K562 (cell line): ENCODE measurements around the gene PRELID2. TPM values are rescaled to one million over a fixed set of nuclear protein-coding genes. Genes with fewer than 3 reads are reported as not detected.

Experiments
- ATAC-seq: fragments of 200-7000 bp; cut with Tn5 transposase; 3 replicates; pipeline ENCODE4 v1.9.1; 2020; ENCODE audit warnings: moderate library complexity
- BruUV-seq: library from RNA; stranded (reverse); fragments of 400-500 nt; replicated peaks from 2 replicates; lab custom pipeline; 2021; lab: Mats Ljungman, UMichigan
- CTCF ChIA-PET: fragments of 300-600 bp; formaldehyde crosslinking; extraction: SDS; loops from one replicate; lab custom pipeline; 2021; ENCODE audit warnings: low intra/inter-chr PET ratio; lab: Yijun Ruan, JAX
- POLR2A ChIA-PET: fragments of 300-600, 350-650 bp; sonication (Branson Sonifier 250); formaldehyde crosslinking; extraction: SDS; loops from one replicate; lab custom pipeline; 2021; ENCODE audit warnings: antibody characterized with exemption, inconsistent platforms; lab: Yijun Ruan, JAX
- DNase-seq, 4 experiments: peaks; one replicate each; pipeline versions ENCODE4 v3.0.0 to v3.0.0-alpha.2; 2011 to 2018; ENCODE audit warnings: low spot score in 3 of 4, mixed read lengths in 3 of 4; ENCODE audit errors: extremely low read depth in 1 of 4
- FAIRE-seq: peaks from 2 replicates; lab custom pipeline; 2011; peaks lifted over from hg19 to GRCh38; lab: Jason Lieb, UNC
- H2AFZ ChIP-seq: 2 replicates; pipeline ENCODE4 v1.6.0; 2011; ENCODE audit warnings: low read depth, low read length, control low read depth, inconsistent platforms
- H3K27ac ChIP-seq: fragments of 200-600 bp; 3 replicates; pipeline ENCODE4 v1.8.0; 2011; ENCODE audit warnings: low read depth, mild to moderate bottlenecking, control low read depth, inconsistent platforms, low read length, moderate library complexity, mixed read lengths; ENCODE audit errors: extremely low read depth
- H3K27me3 ChIP-seq, 2 experiments: fragments of 300-600 bp in 1 of 2; 2 replicates in 1 of 2; 3 replicates in 1 of 2; pipeline versions ENCODE4 v1.6.0 to v1.8.0; 2011; ENCODE audit warnings: inconsistent platforms in 2 of 2, low read length in 2 of 2, mild to moderate bottlenecking in 1 of 2, mixed read lengths in 1 of 2, moderate library complexity in 1 of 2; ENCODE audit not compliant: control insufficient read depth in 2 of 2, insufficient read depth in 2 of 2
- H3K36me3 ChIP-seq: fragments of 300-600 bp; 3 replicates; pipeline ENCODE4 v1.8.0; 2011; ENCODE audit warnings: mild to moderate bottlenecking, low read length, inconsistent platforms; ENCODE audit not compliant: control insufficient read depth, insufficient read depth
- H3K4me1 ChIP-seq, 2 experiments: fragments of 200-600 bp in 1 of 2; replicated peaks in 1 of 2; 2 replicates in 1 of 2; 3 replicates in 1 of 2; pipeline versions ENCODE4 v1.5.1 to v1.8.0; 2011; ENCODE audit warnings: inconsistent platforms in 2 of 2, low read length in 2 of 2, mild to moderate bottlenecking in 1 of 2, mixed read lengths in 1 of 2, moderate library complexity in 1 of 2; ENCODE audit not compliant: control insufficient read depth in 2 of 2, insufficient read depth in 2 of 2
- H3K4me2 ChIP-seq: 2 replicates; pipeline ENCODE4 v1.6.1; 2011; ENCODE audit warnings: low read length, control low read depth, inconsistent platforms, mixed read lengths; ENCODE audit not compliant: insufficient read depth
- H3K4me3 ChIP-seq: fragments of 200-600 bp; sonication (generic), shearing (Covaris generic); 2 replicates; pipeline ENCODE4 v1.5.1; 2016; ENCODE audit warnings: control low read depth, inconsistent platforms
- H3K79me2 ChIP-seq: fragments of 200-600 bp; 3 replicates; pipeline ENCODE4 v1.8.0; 2011; ENCODE audit warnings: low read length, inconsistent platforms; ENCODE audit not compliant: control insufficient read depth, insufficient read depth
- H3K9ac ChIP-seq, 2 experiments: 2 replicates each; pipeline versions ENCODE4 v1.6.0 to v1.6.1; 2011; ENCODE audit warnings: low read depth in 2 of 2, low read length in 2 of 2, control low read depth in 1 of 2, inconsistent platforms in 1 of 2, mild to moderate bottlenecking in 1 of 2, mixed read lengths in 1 of 2; ENCODE audit not compliant: insufficient read depth in 1 of 2
- H3K9me1 ChIP-seq: one replicate; pipeline ENCODE4 v1.6.0; 2011; ENCODE audit warnings: inconsistent platforms, mild to moderate bottlenecking, low read length, moderate library complexity; ENCODE audit not compliant: control insufficient read depth, insufficient read depth
- H3K9me3 ChIP-seq: replicated peaks from 2 replicates; pipeline ENCODE4 v1.5.1; 2011; ENCODE audit warnings: low read depth, low read length, inconsistent platforms; ENCODE audit not compliant: control insufficient read depth, insufficient read depth
- H4K20me1 ChIP-seq: replicated peaks from 2 replicates; pipeline ENCODE4 v1.6.1; 2011; ENCODE audit warnings: low read length, inconsistent platforms, mixed read lengths; ENCODE audit not compliant: control insufficient read depth, insufficient read depth
- ADNP ChIP-seq: fragments of 200-800 bp; sonication (Bioruptor generic); IDR thresholded peaks from 2 replicates; pipeline ENCODE4 v1.6.1; 2016; ENCODE audit warnings: missing genetic modification characterization, missing compliant biosample characterization
- AFF4 ChIP-seq: sonication (generic); formaldehyde crosslinking; IDR thresholded peaks from 2 replicates; pipeline ENCODE4 v1.8.0; 2023; ENCODE audit warnings: mild to moderate bottlenecking, missing genetic modification reagents
- DMBX1 ChIP-seq: fragments of 250-450 bp; sonication (Bioruptor Pico); IDR thresholded peaks from 2 replicates; pipeline ENCODE4 v1.8.0; 2022; ENCODE audit warnings: inconsistent platforms, mild to moderate bottlenecking, moderate library complexity, borderline replicate concordance
- HNRNPK ChIP-seq: fragments of 200-400 bp; formaldehyde crosslinking; IDR thresholded peaks from one replicate; pipeline ENCODE4 v1.6.1; 2018; ENCODE audit warnings: mild to moderate bottlenecking, low read depth, low read length; ENCODE audit not compliant: poor library complexity, severe bottlenecking
- KAT7 ChIP-seq: sonication (generic); formaldehyde crosslinking; IDR thresholded peaks from 2 replicates; pipeline ENCODE4 v1.8.0; 2022; ENCODE audit warnings: missing genetic modification reagents, mild to moderate bottlenecking, borderline replicate concordance
- NFIC ChIP-seq: fragments of 450-650 bp; IDR thresholded peaks from 2 replicates; pipeline ENCODE4 v1.6.1; 2017; ENCODE audit warnings: mild to moderate bottlenecking, inconsistent platforms
- PCBP2 ChIP-seq: fragments of 200-400 bp; formaldehyde crosslinking; IDR thresholded peaks from 2 replicates; pipeline ENCODE4 v1.6.1; 2018; ENCODE audit warnings: low read length, low read depth, mild to moderate bottlenecking, moderate library complexity; ENCODE audit not compliant: poor library complexity, severe bottlenecking
- POU5F1 ChIP-seq: fragments of 150-350 bp; IDR thresholded peaks from 2 replicates; pipeline ENCODE4 v1.6.1; 2014; ENCODE audit warnings: borderline replicate concordance, low read length, low read depth, mild to moderate bottlenecking; ENCODE audit not compliant: partially characterized antibody
- RBM39 ChIP-seq: fragments of 200-400 bp; formaldehyde crosslinking; optimal IDR thresholded peaks from 2 replicates; pipeline ENCODE3; 2018; ENCODE audit warnings: low read depth, low read length
- SPI1 ChIP-seq: IDR thresholded peaks from 2 replicates; pipeline ENCODE4 v1.6.1; 2011; ENCODE audit warnings: low read depth, low read length, control low read depth, borderline replicate concordance
- ZNF668 ChIP-seq: fragments of 250-450 bp; sonication (Bioruptor Pico); IDR thresholded peaks from 2 replicates; pipeline ENCODE4 v1.8.0; 2022; ENCODE audit warnings: mild to moderate bottlenecking, inconsistent platforms
- WGBS: fragments of 100-300 bp; shearing (Covaris generic); methylation state at CpG from one replicate; pipeline ENCODE4 v1.1.6; 2016; ENCODE audit warnings: low coverage, mixed read lengths; ENCODE audit not compliant: insufficient coverage; ENCODE audit errors: missing lambda C conversion rate; 5-methylcytosine and 5-hydroxymethylcytosine counted together
- in situ Hi-C: fragments of 300-500 bp; cut with MboI; formaldehyde crosslinking; loops from 4 replicates; pipeline ENCODE4 v1.15.0; 2018; ENCODE audit warnings: inconsistent platforms, mixed read lengths
- intact Hi-C: fragments of 100-400 bp; cut with micrococcal nuclease; formaldehyde crosslinking; loops from 2 replicates; pipeline ENCODE4 v1.14.2; 2022
- polyA plus RNA-seq, 8 experiments: library from polyadenylated mRNA; depleted of rRNA in 4 of 8; stranded (reverse) in 5 of 8; unstranded in 3 of 8; fragments of >200 nt; fragmentation: Nextera tagmentation in 2 of 8; fragmentation: Illumina TruSeq in 1 of 8; extraction: Ambion mirVana in 2 of 8; extraction: Trizol in 1 of 8; gene quantifications; 2 replicates each; pipeline versions ENCODE4 v1.2.1 to v1.2.3, GENCODE V29; 2011 to 2014; ENCODE audit warnings: inconsistent platforms in 1 of 8, missing spikeins in 1 of 8
- total RNA-seq, 7 experiments: library from RNA; depleted of rRNA in 6 of 7; stranded (reverse); fragments of >200 nt in 6 of 7; fragmentation: Illumina TruSeq in 2 of 7; extraction: Trizol in 2 of 7; gene quantifications; 2 replicates each; pipeline versions ENCODE4 v1.2.1 to v1.2.3, GENCODE V29; 2011 to 2021; ENCODE audit warnings: low replicate concordance in 1 of 7

PRELID2 gene
- total and polyA plus RNA-seq, 9 of the 15 experiments (the other 6 are each of a cell fraction or from before 2014, with no cell fraction given), result 6.4 to 68.2 (median 28.8) TPM

GRCh38 chr5:145805819-145806218, 29.3 kb downstream of the PRELID2 start:
- H3K9me1 ChIP-seq, result no peaks in the 10 kb centered on the region
- no peaks in the 10 kb centered on the region for H3K9me3 ChIP-seq
- in situ Hi-C loops, result no loop called here
- no peak for DNase-seq
- H3K4me2 ChIP-seq, result no peak overlapping the region
- ATAC-seq, result no peak
- intact Hi-C loops, result no loop called here
- H3K27ac ChIP-seq, result no peak overlapping the region
- no TSS peak for BruUV-seq
- ChIA-PET POLR2A (interaction anchor here (0.8 kb wide), 1 partner anchor 24 kb away, joined by 4 read pairs; no protein-coding TSS in a partner anchor), CTCF (no interaction called here)
- TF ChIP-seq PCBP2, result no peak
- no peak for TF ChIP-seq ADNP
- no peak for TF ChIP-seq RBM39
- H4K20me1 ChIP-seq, result no peaks in the 10 kb centered on the region
- no peak overlapping the region for H3K9ac ChIP-seq
- H3K27me3 ChIP-seq, result no peaks in the 10 kb centered on the region
- 60% methylated on average over 4 of the region's 4 CpGs for WGBS
- peaks cover 8% of the 10 kb centered on the region for H3K36me3 ChIP-seq
- no peak overlapping the region for H3K4me3 ChIP-seq
- H3K79me2 ChIP-seq, result no peaks in the 10 kb centered on the region
- no peak overlapping the region for H2AFZ ChIP-seq
- FAIRE-seq, result no peak
- no peaks in the 10 kb centered on the region; a peak in 1 of 5 replicates for H3K4me1 ChIP-seq

- Histone ChIP-seq H3K9me1 (no peaks in the 10 kb centered on the region), H3K4me3 (no peak overlapping the region), H3K79me2 (no peaks in the 10 kb centered on the region), H3K27ac (no peak overlapping the region), H3K4me2 (no peak overlapping the region), H3K9me3 (no peaks in the 10 kb centered on the region), H3K9ac (no peak overlapping the region), H3K4me1 (no peaks in the 10 kb centered on the region; a peak in 1 of 5 replicates), H3K36me3 (peaks cover 6% of the 10 kb centered on the region; the same call in 2 of the 3 replicates), H3K27me3 (no peaks in the 10 kb centered on the region), H4K20me1 (no peaks in the 10 kb centered on the region), H2AFZ (no peak overlapping the region)
- ATAC-seq, result no peak
- BruUV-seq, result no TSS peak
- no peak for FAIRE-seq
- in situ Hi-C loops, result no loop called here
- ChIA-PET CTCF (interaction anchor here (0.7 kb wide), 1 partner anchor 339 kb away, joined by 3 read pairs; no protein-coding TSS in a partner anchor), POLR2A (interaction anchor here (0.6 to 0.7 kb wide), 2 partner anchors 115 to 372 kb away, joined by 3 read pairs; no protein-coding TSS in a partner anchor)
- WGBS, result 90% methylated on average over 3 of the region's 3 CpGs
- TF ChIP-seq KAT7, result no peak
- no peak for TF ChIP-seq PCBP2
- no peak for TF ChIP-seq AFF4 (CRISPR knock-in tag)
- no peak for TF ChIP-seq POU5F1
- no peak for TF ChIP-seq ZNF668
- no peak for TF ChIP-seq DMBX1 (CRISPR knock-in tag)
- no peak for TF ChIP-seq HNRNPK
- TF ChIP-seq NFIC, result no peak
- no peak for TF ChIP-seq SPI1
- DNase-seq, result no peak
- intact Hi-C loops, result no loop called here
These were observed 30.4 kb downstream of the PRELID2 start for GRCh38 chr5:145804701-145805100.
